Activated CD4-positive, CD25-positive, alpha-beta regulatory T cell treated with anti-CD3 and anti-CD28 coated beads, Interleukin-2, amount 50 U/mL, for 16 hours (primary cell): ENCODE data around the gene TRABD2B.

Experiments used
- DNase-seq: peaks from one replicate; pipeline ENCODE4 v3.0.0-alpha.2; 2020; ENCODE audit warnings: low read depth, low spot score

The TRABD2B gene

GRCh38 chr1:47992720-47993415 is 4.3 kb downstream of the TRABD2B start:
- DNase-seq: no peak

GRCh38 chr1:47991673-47992072 is 5.5 kb downstream of the TRABD2B start:
- no peak for DNase-seq

- no peak for DNase-seq
Observed at GRCh38 chr1:47991187-47991586, 6.0 kb downstream of the TRABD2B start.

- no peak for DNase-seq
Observed at GRCh38 chr1:47990286-47990685, 6.9 kb downstream of the TRABD2B start.

GRCh38 chr1:47987601-47988000 is 9.6 kb downstream of the TRABD2B start:
- no peak for DNase-seq

GRCh38 chr1:47986761-47987200 is 10.4 kb downstream of the TRABD2B start:
- no peak for DNase-seq

GRCh38 chr1:47985018-47985417 is 12.2 kb downstream of the TRABD2B start:
- DNase-seq: no peak

GRCh38 chr1:47984175-47984789 is 12.9 kb downstream of the TRABD2B start:
- no peak for DNase-seq

- DNase-seq: no peak
Observed at GRCh38 chr1:47983691-47984090, 13.5 kb downstream of the TRABD2B start.

GRCh38 chr1:47981667-47982350 is 15.4 kb downstream of the TRABD2B start:
- no peak for DNase-seq

GRCh38 chr1:47980501-47980900 is 16.7 kb downstream of the TRABD2B start:
- no peak for DNase-seq

- DNase-seq: no peak
Observed at GRCh38 chr1:47979724-47980123, 17.5 kb downstream of the TRABD2B start.

- DNase-seq: no peak
Observed at GRCh38 chr1:47978486-47978885, 18.7 kb downstream of the TRABD2B start.

GRCh38 chr1:47976728-47977127 is 20.5 kb downstream of the TRABD2B start:
- no peak for DNase-seq

- no peak for DNase-seq
Observed at GRCh38 chr1:47976267-47976666, 20.9 kb downstream of the TRABD2B start.

- no peak for DNase-seq
Observed at GRCh38 chr1:47975302-47975921, 21.8 kb downstream of the TRABD2B start.

- no peak for DNase-seq
Observed at GRCh38 chr1:47972864-47973432, 24.2 kb downstream of the TRABD2B start.

- DNase-seq: no peak
Observed at GRCh38 chr1:47971385-47972160, 25.6 kb downstream of the TRABD2B start.

- DNase-seq: no peak
Observed at GRCh38 chr1:47970882-47971281, 26.3 kb downstream of the TRABD2B start.

GRCh38 chr1:47969478-47969877 is 27.7 kb downstream of the TRABD2B start:
- no peak for DNase-seq

GRCh38 chr1:47968556-47968888 is 28.7 kb downstream of the TRABD2B start:
- no peak for DNase-seq
